ENCODE results near the gene ARFGAP3. TPM values are rescaled to one million over a fixed set of nuclear protein-coding genes. Genes with fewer than 3 reads are reported as not detected.
A peak's percentile ranks its signal among the peaks of the same experiment; 100 is the strongest.
"Not testable (repeated sequence)": the region's sequence is repeated elsewhere in the genome, so short reads cannot be mapped to it uniquely, and the experiment has no call there.

Gene ARFGAP3
- total and polyA plus RNA-seq, 7 experiments from 2014 or later = 22.9 to 38.4 (median 30.6) TPM

GRCh38 chr22:42764895-42765363 lies 92.1 kb downstream of the ARFGAP3 start:
- no peak overlapping the region for H3K4me3 ChIP-seq (ENCODE audit: low read length)
- peaks cover 0 to 15% (median 0%) of the 10 kb centered on the region in 5 donors for H3K27me3 Mint-ChIP-seq
- H3K9me3 ChIP-seq (ENCODE audit: control insufficient read depth in 2 of 3, low read length in 3 of 3) = no peaks in the 10 kb centered on the region
- intact Hi-C loops (cut with micrococcal nuclease) = no loop called here
- ChIA-PET POLR2A (no interaction called here), CTCF (no interaction called here)
- no peak overlapping the region for H3K27ac ChIP-seq (ENCODE audit: low read depth, low read length)
- no peaks in the 10 kb centered on the region for H3K9me3 Mint-ChIP-seq
- peaks cover 0 to 6% (median 0%) of the 10 kb centered on the region in 7 donors for H3K4me1 Mint-ChIP-seq
- peaks cover 0 to 3% of the 10 kb centered on the region in 2 donors for H3K27me3 ChIP-seq (ENCODE audit: control insufficient read depth in 2 of 2, insufficient read depth in 2 of 2, low read length in 2 of 2)
- no peak overlapping the region for H3K4me3 Mint-ChIP-seq
- ATAC-seq (no peak), DNase-seq (no peak)
- H3K36me3 Mint-ChIP-seq = no peaks in the 10 kb centered on the region
- no peak overlapping the region for H3K27ac Mint-ChIP-seq
- no peaks in the 10 kb centered on the region for H3K4me1 ChIP-seq (ENCODE audit: control insufficient read depth in 2 of 2, insufficient read depth in 2 of 2, low read length in 2 of 2)
- no peaks in the 10 kb centered on the region for H3K36me3 ChIP-seq (ENCODE audit: control insufficient read depth in 2 of 3, insufficient read depth in 3 of 3, low read length in 3 of 3)

GRCh38 chr22:42763965-42764480 lies 93.0 kb downstream of the ARFGAP3 start:
- H3K9me3 ChIP-seq (ENCODE audit: control insufficient read depth in 2 of 3, low read length in 3 of 3) = no peaks in the 10 kb centered on the region
- ChIA-PET POLR2A (no interaction called here), CTCF (no interaction called here)
- DNase-seq (no peak), ATAC-seq (no peak)
- intact Hi-C loops (cut with micrococcal nuclease) = no loop called here
- peaks cover 0 to 3% of the 10 kb centered on the region in 2 donors for H3K27me3 ChIP-seq (ENCODE audit: control insufficient read depth in 2 of 2, insufficient read depth in 2 of 2, low read length in 2 of 2)
- H3K27ac ChIP-seq (ENCODE audit: low read depth, low read length) = no peak overlapping the region
- no peak overlapping the region for H3K4me3 Mint-ChIP-seq
- no peaks in the 10 kb centered on the region for H3K36me3 ChIP-seq (ENCODE audit: control insufficient read depth in 2 of 3, insufficient read depth in 3 of 3, low read length in 3 of 3)
- peaks cover 0 to 15% (median 0%) of the 10 kb centered on the region in 5 donors for H3K27me3 Mint-ChIP-seq
- no peaks in the 10 kb centered on the region for H3K4me1 ChIP-seq (ENCODE audit: control insufficient read depth in 2 of 2, insufficient read depth in 2 of 2, low read length in 2 of 2)
- H3K4me1 Mint-ChIP-seq = peaks cover 0 to 6% (median 0%) of the 10 kb centered on the region in 7 donors
- no peaks in the 10 kb centered on the region for H3K36me3 Mint-ChIP-seq
- H3K9me3 Mint-ChIP-seq = no peaks in the 10 kb centered on the region
- no peak overlapping the region for H3K27ac Mint-ChIP-seq
- no peak overlapping the region for H3K4me3 ChIP-seq (ENCODE audit: low read length)

- H3K9me3 ChIP-seq (ENCODE audit: control insufficient read depth in 2 of 3, low read length in 3 of 3) = no peaks in the 10 kb centered on the region
- H3K4me3 ChIP-seq (ENCODE audit: low read length) = no peak overlapping the region
- no peaks in the 10 kb centered on the region for H3K36me3 Mint-ChIP-seq
- H3K4me3 Mint-ChIP-seq = no peak overlapping the region
- ChIA-PET POLR2A (no interaction called here), CTCF (no interaction called here)
- H3K27me3 ChIP-seq (ENCODE audit: control insufficient read depth in 2 of 2, insufficient read depth in 2 of 2, low read length in 2 of 2) = peaks cover 0 to 3% of the 10 kb centered on the region in 2 donors
- H3K27me3 Mint-ChIP-seq = peaks cover 0 to 20% (median 4%) of the 10 kb centered on the region in 5 donors
- intact Hi-C loops (cut with micrococcal nuclease) = no loop called here
- no peaks in the 10 kb centered on the region for H3K36me3 ChIP-seq (ENCODE audit: control insufficient read depth in 2 of 3, insufficient read depth in 3 of 3, low read length in 3 of 3)
- H3K9me3 Mint-ChIP-seq = no peaks in the 10 kb centered on the region
- peaks cover 0 to 6% (median 0%) of the 10 kb centered on the region in 7 donors for H3K4me1 Mint-ChIP-seq
- peak overlapping the region in 1 of 9 donors; percentile 13 for H3K27ac Mint-ChIP-seq
- no peak overlapping the region for H3K27ac ChIP-seq (ENCODE audit: low read depth, low read length)
- no peak for DNase-seq
- H3K4me1 ChIP-seq (ENCODE audit: control insufficient read depth in 2 of 2, insufficient read depth in 2 of 2, low read length in 2 of 2) = no peaks in the 10 kb centered on the region
- no peak for ATAC-seq
These were observed 96.1 kb downstream of the ARFGAP3 start for GRCh38 chr22:42760806-42761565.

GRCh38 chr22:42758931-42759629 lies 98.0 kb downstream of the ARFGAP3 start:
- H3K4me3 ChIP-seq (ENCODE audit: low read length) = no peak overlapping the region
- intact Hi-C loops (cut with micrococcal nuclease) = no loop called here
- no peaks in the 10 kb centered on the region for H3K4me1 Mint-ChIP-seq
- DNase-seq (no peak), ATAC-seq (no peak)
- no peak overlapping the region for H3K27ac Mint-ChIP-seq
- H3K4me3 Mint-ChIP-seq = no peak overlapping the region
- H3K36me3 Mint-ChIP-seq = no peaks in the 10 kb centered on the region
- H3K4me1 ChIP-seq (ENCODE audit: control insufficient read depth in 2 of 2, insufficient read depth in 2 of 2, low read length in 2 of 2) = no peaks in the 10 kb centered on the region
- ChIA-PET CTCF (no interaction called here), POLR2A (no interaction called here)
- H3K27ac ChIP-seq (ENCODE audit: low read depth, low read length) = no peak overlapping the region
- no peaks in the 10 kb centered on the region for H3K9me3 ChIP-seq (ENCODE audit: control insufficient read depth in 2 of 3, low read length in 3 of 3)
- H3K36me3 ChIP-seq (ENCODE audit: control insufficient read depth in 2 of 3, insufficient read depth in 3 of 3, low read length in 3 of 3) = no peaks in the 10 kb centered on the region
- no peaks in the 10 kb centered on the region for H3K9me3 Mint-ChIP-seq
- H3K27me3 Mint-ChIP-seq = peaks cover 0 to 11% (median 4%) of the 10 kb centered on the region in 5 donors
- no peaks in the 10 kb centered on the region for H3K27me3 ChIP-seq (ENCODE audit: control insufficient read depth in 2 of 2, insufficient read depth in 2 of 2, low read length in 2 of 2)

- H3K9me3 Mint-ChIP-seq; H3K36me3 ChIP-seq (ENCODE audit: control insufficient read depth in 2 of 3, insufficient read depth in 3 of 3, low read length in 3 of 3); POLR2A ChIA-PET; H3K4me1 Mint-ChIP-seq; ATAC-seq; H3K27ac ChIP-seq (ENCODE audit: low read depth, low read length); H3K4me1 ChIP-seq (ENCODE audit: control insufficient read depth in 2 of 2, insufficient read depth in 2 of 2, low read length in 2 of 2); H3K27me3 ChIP-seq (ENCODE audit: control insufficient read depth in 2 of 2, insufficient read depth in 2 of 2, low read length in 2 of 2); H3K27ac Mint-ChIP-seq; H3K9me3 ChIP-seq (ENCODE audit: control insufficient read depth in 2 of 3, low read length in 3 of 3); H3K4me3 ChIP-seq (ENCODE audit: low read length); DNase-seq; H3K4me3 Mint-ChIP-seq; intact Hi-C loops (cut with micrococcal nuclease); H3K36me3 Mint-ChIP-seq: not testable (repeated sequence)
- peaks cover 0 to 11% (median 4%) of the 10 kb centered on the region in 5 donors for H3K27me3 Mint-ChIP-seq
- CTCF ChIA-PET = interaction anchor here (0.6 kb wide), 1 partner anchor 24 kb away, joined by 4 read pairs; no protein-coding TSS in a partner anchor
These were observed 101.5 kb downstream of the ARFGAP3 start for GRCh38 chr22:42755553-42755952.

- H3K4me1 ChIP-seq (ENCODE audit: control insufficient read depth in 2 of 2, insufficient read depth in 2 of 2, low read length in 2 of 2); H3K4me3 Mint-ChIP-seq; ATAC-seq; H3K9me3 Mint-ChIP-seq; POLR2A ChIA-PET; H3K27ac Mint-ChIP-seq; H3K36me3 ChIP-seq (ENCODE audit: control insufficient read depth in 2 of 3, insufficient read depth in 3 of 3, low read length in 3 of 3); H3K4me3 ChIP-seq (ENCODE audit: low read length); intact Hi-C loops (cut with micrococcal nuclease); H3K27me3 ChIP-seq (ENCODE audit: control insufficient read depth in 2 of 2, insufficient read depth in 2 of 2, low read length in 2 of 2); DNase-seq; H3K4me1 Mint-ChIP-seq; H3K36me3 Mint-ChIP-seq; H3K27ac ChIP-seq (ENCODE audit: low read depth, low read length); H3K9me3 ChIP-seq (ENCODE audit: control insufficient read depth in 2 of 3, low read length in 3 of 3): not testable (repeated sequence)
- CTCF ChIA-PET = interaction anchor here (0.6 kb wide), 1 partner anchor 24 kb away, joined by 4 read pairs; no protein-coding TSS in a partner anchor
- peaks cover 0 to 11% (median 4%) of the 10 kb centered on the region in 5 donors for H3K27me3 Mint-ChIP-seq
These were observed 102.0 kb downstream of the ARFGAP3 start for GRCh38 chr22:42755121-42755520.

Data from naive thymus-derived CD4-positive, alpha-beta T cell (primary cell).